HEK293T (cell line): Measurements from ENCODE around the gene KRTAP10-5.

Experiments used
- ARNT ChIP-seq: fragments of 450-650 bp; IDR thresholded peaks from 2 replicates; pipeline ENCODE4 v1.6.1; 2017; ENCODE audit warnings: mild to moderate bottlenecking
- BHLHE40 ChIP-seq: fragments of 450-650 bp; IDR thresholded peaks from 2 replicates; pipeline ENCODE4 v1.6.1; 2016; ENCODE audit warnings: mild to moderate bottlenecking, moderate library complexity, borderline replicate concordance
- CTBP1 ChIP-seq: fragments of 450-650 bp; IDR thresholded peaks from 2 replicates; pipeline ENCODE4 v1.6.1; 2016; ENCODE audit warnings: borderline replicate concordance
- FOXK2 ChIP-seq: fragments of 450-650 bp; IDR thresholded peaks from 2 replicates; pipeline ENCODE4 v1.6.1; 2016; ENCODE audit warnings: mild to moderate bottlenecking
- L3MBTL2 ChIP-seq: fragments of 450-650 bp; conservative IDR thresholded peaks from 2 replicates; pipeline ENCODE4 v1.6.1; 2016; ENCODE audit warnings: mild to moderate bottlenecking
- PKNOX1 ChIP-seq: fragments of 450-650 bp; IDR thresholded peaks from 2 replicates; pipeline ENCODE4 v1.6.1; 2016
- SUZ12 ChIP-seq: fragments of 450-650 bp; IDR thresholded peaks from 2 replicates; pipeline ENCODE4 v1.6.1; 2016; ENCODE audit warnings: mild to moderate bottlenecking
- ZNF384 ChIP-seq: fragments of 450-650 bp; IDR thresholded peaks from 2 replicates; pipeline ENCODE4 v1.6.1; 2016

- TF ChIP-seq CTBP1, result no peak
- TF ChIP-seq ARNT, result no peak
- no peak for TF ChIP-seq BHLHE40
- TF ChIP-seq ZNF384, result no peak
- TF ChIP-seq L3MBTL2, result no peak
- no peak for TF ChIP-seq SUZ12
- TF ChIP-seq PKNOX1, result no peak
- TF ChIP-seq FOXK2, result no peak
These were observed 16.3 kb downstream of the KRTAP10-5 start for GRCh38 chr21:44564099-44564498.
